MM.1S (cell line): ENCODE data around the gene NR1D2.

Source experiments
- DNase-seq: peaks from one replicate; pipeline ENCODE4 v3.0.0-alpha.2; 2015
- H2AFZ ChIP-seq: fragments of 300-600 bp; sonication (generic); 2 replicates; pipeline ENCODE4 v1.6.0; 2016; ENCODE audit warnings: antibody characterized with exemption, low read length
- H3F3A ChIP-seq: fragments of 300-600 bp; sonication (generic); 2 replicates; pipeline ENCODE4 v1.6.1; 2016; ENCODE audit warnings: mild to moderate bottlenecking, antibody characterized with exemption, low read length, moderate library complexity, mixed read lengths; ENCODE audit not compliant: insufficient read depth
- H3K27ac ChIP-seq: fragments of 300-600 bp; sonication (generic); 2 replicates; pipeline ENCODE4 v1.5.1; 2016; ENCODE audit warnings: mild to moderate bottlenecking, low read length
- H3K27me3 ChIP-seq: fragments of 300-600 bp; sonication (generic); replicated peaks from 2 replicates; pipeline ENCODE4 v1.6.0; 2016; ENCODE audit warnings: low read length; ENCODE audit not compliant: insufficient read depth
- H3K36me3 ChIP-seq: fragments of 300-600 bp; sonication (generic); replicated peaks from 2 replicates; pipeline ENCODE4 v1.6.1; 2016; ENCODE audit warnings: mild to moderate bottlenecking, low read length, mixed read lengths; ENCODE audit not compliant: insufficient read depth
- H3K4me1 ChIP-seq: fragments of 300-600 bp; sonication (generic); 2 replicates; pipeline ENCODE4 v1.6.1; 2016; ENCODE audit warnings: low read length, mixed read lengths
- H3K4me2 ChIP-seq: fragments of 300-600 bp; sonication (generic); 2 replicates; pipeline ENCODE4 v1.6.0; 2016; ENCODE audit warnings: low read depth, low read length
- H3K4me3 ChIP-seq: fragments of 300-600 bp; sonication (generic); 2 replicates; pipeline ENCODE4 v1.5.1; 2016; ENCODE audit warnings: low read length, mixed read lengths
- H3K79me2 ChIP-seq: fragments of 300-600 bp; sonication (generic); 2 replicates; pipeline ENCODE4 v1.6.1; 2016; ENCODE audit warnings: mixed run types, low read length, mixed read lengths
- H3K9ac ChIP-seq: fragments of 300-600 bp; sonication (generic); 2 replicates; pipeline ENCODE4 v1.6.1; 2016; ENCODE audit warnings: low read length, mixed read lengths
- H3K9me2 ChIP-seq: fragments of 300-600 bp; sonication (generic); replicated peaks from 2 replicates; pipeline ENCODE4 v1.6.1; 2016; ENCODE audit warnings: mild to moderate bottlenecking, low read length, mixed read lengths; ENCODE audit not compliant: insufficient read depth
- H3K9me3 ChIP-seq: fragments of 300-600 bp; sonication (generic); replicated peaks from 2 replicates; pipeline ENCODE4 v1.6.1; 2016; ENCODE audit warnings: mild to moderate bottlenecking, low read length, mixed read lengths; ENCODE audit not compliant: insufficient read depth
- H4K20me1 ChIP-seq: fragments of 300-600 bp; sonication (generic); 2 replicates; pipeline ENCODE4 v1.6.1; 2016; ENCODE audit warnings: mild to moderate bottlenecking, low read length, moderate library complexity, mixed read lengths; ENCODE audit not compliant: insufficient read depth
- EZH2 ChIP-seq: fragments of 300-600 bp; sonication (generic); optimal IDR thresholded peaks from 2 replicates; pipeline ENCODE3; 2017; ENCODE audit warnings: low read depth, mild to moderate bottlenecking, antibody characterized with exemption, low read length, mixed read lengths
- EZH2phosphoT487 ChIP-seq: fragments of 300-600 bp; sonication (generic); IDR thresholded peaks from 2 replicates; pipeline ENCODE4 v1.6.1; 2018; ENCODE audit warnings: antibody characterized with exemption, low read length
- TF ChIP-seq, protein P1 (sequence below): fragments of 300-600 bp; sonication (generic); IDR thresholded peaks from 2 replicates; pipeline ENCODE4 v1.5.1; 2016; ENCODE audit warnings: antibody characterized with exemption, low read length, mixed read lengths

NR1D2 gene

DNA sequence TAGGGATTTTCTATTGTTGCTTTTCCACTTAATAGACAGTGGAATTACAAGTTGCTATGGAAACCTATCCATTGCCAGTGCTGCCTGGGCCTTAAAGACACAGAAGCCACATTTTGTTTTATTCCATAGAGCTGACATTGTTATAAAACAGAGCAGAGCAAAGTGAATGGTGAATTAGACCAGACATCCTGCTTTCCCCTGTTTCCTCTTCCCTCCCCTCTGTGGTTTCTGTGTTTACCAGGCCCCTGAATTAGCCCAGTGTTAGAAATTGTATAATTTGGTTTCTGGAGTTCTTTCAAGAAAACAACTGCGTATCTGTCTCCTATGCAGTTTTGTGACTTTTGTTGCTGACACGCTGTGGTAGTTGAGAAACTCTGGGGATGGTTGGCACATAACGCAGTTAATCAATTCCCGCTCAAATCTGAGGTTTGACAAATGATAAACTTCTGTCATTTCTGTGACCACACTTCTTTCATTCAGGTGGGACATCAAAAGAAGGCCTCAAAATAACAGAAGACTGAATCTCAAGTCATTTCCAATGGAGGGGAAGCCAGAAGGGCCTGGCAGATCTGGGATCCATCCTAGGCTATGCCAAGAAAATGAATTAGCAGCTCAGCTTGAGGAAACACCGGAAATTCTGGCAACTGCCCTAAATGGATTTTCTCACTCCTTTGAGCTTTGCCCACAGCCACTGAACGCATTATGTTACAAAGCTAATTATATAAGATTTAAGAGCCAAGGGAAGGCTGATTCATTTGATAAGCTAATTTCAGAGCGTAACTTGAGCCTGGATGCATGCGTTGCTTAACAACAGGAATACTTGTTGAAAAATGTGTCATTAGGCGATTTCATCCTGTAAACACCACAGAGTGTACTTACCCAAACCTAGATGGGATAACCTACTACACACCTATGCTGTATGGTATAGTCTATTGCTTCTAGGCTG is 46.9 kb downstream of the NR1D2 start:
- Histone ChIP-seq H3K9me3 (no peaks in the 10 kb centered on the region), H3K27ac (no peak overlapping the region), H3K27me3 (no peaks in the 10 kb centered on the region), H3K79me2 (no peaks in the 10 kb centered on the region), H3F3A (no peaks in the 10 kb centered on the region), H3K9me2 (no peaks in the 10 kb centered on the region), H3K9ac (no peak overlapping the region), H3K4me1 (no peaks in the 10 kb centered on the region), H3K36me3 (no peaks in the 10 kb centered on the region), H3K4me2 (no peak overlapping the region), H4K20me1 (no peaks in the 10 kb centered on the region), H2AFZ (no peak overlapping the region), H3K4me3 (no peak overlapping the region)
- no peak for TF ChIP-seq EZH2phosphoT487
- TF ChIP-seq EZH2, result no peak
- TF ChIP-seq, protein P1, sequence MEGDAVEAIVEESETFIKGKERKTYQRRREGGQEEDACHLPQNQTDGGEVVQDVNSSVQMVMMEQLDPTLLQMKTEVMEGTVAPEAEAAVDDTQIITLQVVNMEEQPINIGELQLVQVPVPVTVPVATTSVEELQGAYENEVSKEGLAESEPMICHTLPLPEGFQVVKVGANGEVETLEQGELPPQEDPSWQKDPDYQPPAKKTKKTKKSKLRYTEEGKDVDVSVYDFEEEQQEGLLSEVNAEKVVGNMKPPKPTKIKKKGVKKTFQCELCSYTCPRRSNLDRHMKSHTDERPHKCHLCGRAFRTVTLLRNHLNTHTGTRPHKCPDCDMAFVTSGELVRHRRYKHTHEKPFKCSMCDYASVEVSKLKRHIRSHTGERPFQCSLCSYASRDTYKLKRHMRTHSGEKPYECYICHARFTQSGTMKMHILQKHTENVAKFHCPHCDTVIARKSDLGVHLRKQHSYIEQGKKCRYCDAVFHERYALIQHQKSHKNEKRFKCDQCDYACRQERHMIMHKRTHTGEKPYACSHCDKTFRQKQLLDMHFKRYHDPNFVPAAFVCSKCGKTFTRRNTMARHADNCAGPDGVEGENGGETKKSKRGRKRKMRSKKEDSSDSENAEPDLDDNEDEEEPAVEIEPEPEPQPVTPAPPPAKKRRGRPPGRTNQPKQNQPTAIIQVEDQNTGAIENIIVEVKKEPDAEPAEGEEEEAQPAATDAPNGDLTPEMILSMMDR, result no peak
- DNase-seq, result no peak

DNA sequence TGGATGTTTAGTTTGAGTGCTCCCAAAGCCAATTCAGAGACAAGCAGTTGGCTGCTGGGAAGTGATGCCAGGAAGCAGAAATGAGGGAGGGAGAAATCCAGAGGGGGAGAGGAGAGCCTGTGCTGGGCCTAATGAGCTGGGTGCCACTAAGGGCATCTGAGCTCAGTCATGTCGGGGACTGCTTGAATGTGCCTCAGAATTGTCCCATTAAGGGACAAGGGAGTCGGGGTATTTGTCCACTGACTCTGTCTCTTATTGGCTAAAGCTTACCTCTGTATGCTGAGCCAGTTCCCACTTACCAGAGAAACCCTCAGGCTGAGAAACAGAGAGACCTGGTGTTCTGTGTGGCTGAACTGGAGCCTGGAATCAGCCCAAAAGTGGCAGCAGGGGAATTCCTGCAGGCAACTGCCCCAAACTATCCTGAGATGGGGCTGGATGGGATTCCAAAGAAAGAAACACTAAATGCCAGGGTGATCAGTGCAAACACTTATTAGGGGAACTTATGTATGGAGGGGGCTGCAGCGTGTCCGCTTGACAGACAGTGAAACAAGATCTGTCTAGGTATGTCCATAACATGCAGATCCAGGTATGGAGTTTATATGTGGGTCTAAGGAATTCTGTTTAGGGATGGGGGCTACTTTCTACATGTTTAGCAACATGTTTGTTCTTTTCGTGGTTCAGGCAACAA is 48.6 kb downstream of the NR1D2 start:
- Histone ChIP-seq H3K36me3 (no peaks in the 10 kb centered on the region), H3K79me2 (no peaks in the 10 kb centered on the region), H3F3A (no peaks in the 10 kb centered on the region), H3K27ac (no peak overlapping the region), H3K9me2 (no peaks in the 10 kb centered on the region), H2AFZ (no peak overlapping the region), H3K27me3 (no peaks in the 10 kb centered on the region), H3K4me1 (no peaks in the 10 kb centered on the region), H3K9ac (no peak overlapping the region), H3K9me3 (no peaks in the 10 kb centered on the region), H3K4me3 (no peak overlapping the region), H3K4me2 (no peak overlapping the region), H4K20me1 (no peaks in the 10 kb centered on the region)
- no peak for DNase-seq
- TF ChIP-seq EZH2, result no peak
- TF ChIP-seq EZH2phosphoT487, result no peak
- TF ChIP-seq, protein P1, result no peak

DNA sequence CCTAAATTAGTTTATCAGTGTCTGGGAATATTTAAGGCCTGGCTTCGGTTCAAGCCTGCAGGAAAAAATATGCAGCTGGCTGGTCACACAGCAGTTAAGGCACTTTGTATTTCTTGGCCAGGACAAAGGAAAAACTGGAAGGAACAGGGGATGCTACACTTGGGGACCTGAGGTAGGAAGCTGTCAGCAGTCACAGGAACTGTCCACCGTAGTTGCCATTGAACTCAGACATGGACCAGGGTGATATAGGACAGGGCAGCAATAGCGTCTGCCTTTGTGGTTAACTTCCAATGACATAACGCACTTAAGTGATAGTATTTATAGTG is 49.1 kb downstream of the NR1D2 start:
- H3K9ac ChIP-seq, result no peak overlapping the region
- H2AFZ ChIP-seq, result no peak overlapping the region
- H3K9me2 ChIP-seq, result no peaks in the 10 kb centered on the region
- no peaks in the 10 kb centered on the region for H4K20me1 ChIP-seq
- DNase-seq, result no peak
- H3K4me2 ChIP-seq, result no peak overlapping the region
- H3K9me3 ChIP-seq, result no peaks in the 10 kb centered on the region
- H3K4me1 ChIP-seq, result no peaks in the 10 kb centered on the region
- TF ChIP-seq EZH2phosphoT487, result no peak
- TF ChIP-seq EZH2, result no peak
- TF ChIP-seq, protein P1, result no peak
- no peaks in the 10 kb centered on the region for H3K79me2 ChIP-seq
- H3K4me3 ChIP-seq, result no peak overlapping the region
- H3F3A ChIP-seq, result no peaks in the 10 kb centered on the region
- H3K27me3 ChIP-seq, result no peaks in the 10 kb centered on the region
- no peak overlapping the region for H3K27ac ChIP-seq
- no peaks in the 10 kb centered on the region for H3K36me3 ChIP-seq
